WERI-Rb-1 (cell line): Measurements from ENCODE around the gene MAP7D3.

ENCODE experiments used
- DNase-seq: peaks from one replicate; pipeline ENCODE4 v3.0.0-alpha.2; 2020
- H3K27ac ChIP-seq: fragments of 250-450 bp; sonication (Bioruptor Pico); 2 replicates; pipeline ENCODE4 v1.5.1; 2020; ENCODE audit warnings: mild to moderate bottlenecking, moderate library complexity
- H3K27me3 ChIP-seq: fragments of 250-450 bp; sonication (Bioruptor Pico); 2 replicates; pipeline ENCODE4 v1.5.1; 2021; ENCODE audit warnings: mild to moderate bottlenecking, low read depth, moderate library complexity; ENCODE audit not compliant: insufficient read depth, severe bottlenecking
- H3K36me3 ChIP-seq: fragments of 250-450 bp; sonication (Bioruptor Pico); 2 replicates; pipeline ENCODE4 v1.5.1; 2020; ENCODE audit warnings: mild to moderate bottlenecking, moderate library complexity
- H3K4me3 ChIP-seq: 2 replicates; pipeline ENCODE4 v1.5.1; 2011; ENCODE audit warnings: low read depth, mild to moderate bottlenecking, control low read depth, low read length
- H3K9me3 ChIP-seq: fragments of 250-450 bp; sonication (Bioruptor Pico); 2 replicates; pipeline ENCODE4 v1.5.1; 2021; ENCODE audit warnings: mild to moderate bottlenecking, moderate library complexity; ENCODE audit not compliant: severe bottlenecking
- TF ChIP-seq, protein P1 (sequence below): IDR thresholded peaks from 2 replicates; pipeline ENCODE4 v1.5.1; 2011; ENCODE audit warnings: low read depth, mild to moderate bottlenecking, control low read depth, inconsistent platforms, low read length

Gene MAP7D3

GRCh38 chrX:136273986-136274385 is 22.8 kb upstream of the MAP7D3 start:
- H3K36me3 ChIP-seq = no peaks in the 10 kb centered on the region
- H3K9me3 ChIP-seq = no peaks in the 10 kb centered on the region
- TF ChIP-seq, protein P1, sequence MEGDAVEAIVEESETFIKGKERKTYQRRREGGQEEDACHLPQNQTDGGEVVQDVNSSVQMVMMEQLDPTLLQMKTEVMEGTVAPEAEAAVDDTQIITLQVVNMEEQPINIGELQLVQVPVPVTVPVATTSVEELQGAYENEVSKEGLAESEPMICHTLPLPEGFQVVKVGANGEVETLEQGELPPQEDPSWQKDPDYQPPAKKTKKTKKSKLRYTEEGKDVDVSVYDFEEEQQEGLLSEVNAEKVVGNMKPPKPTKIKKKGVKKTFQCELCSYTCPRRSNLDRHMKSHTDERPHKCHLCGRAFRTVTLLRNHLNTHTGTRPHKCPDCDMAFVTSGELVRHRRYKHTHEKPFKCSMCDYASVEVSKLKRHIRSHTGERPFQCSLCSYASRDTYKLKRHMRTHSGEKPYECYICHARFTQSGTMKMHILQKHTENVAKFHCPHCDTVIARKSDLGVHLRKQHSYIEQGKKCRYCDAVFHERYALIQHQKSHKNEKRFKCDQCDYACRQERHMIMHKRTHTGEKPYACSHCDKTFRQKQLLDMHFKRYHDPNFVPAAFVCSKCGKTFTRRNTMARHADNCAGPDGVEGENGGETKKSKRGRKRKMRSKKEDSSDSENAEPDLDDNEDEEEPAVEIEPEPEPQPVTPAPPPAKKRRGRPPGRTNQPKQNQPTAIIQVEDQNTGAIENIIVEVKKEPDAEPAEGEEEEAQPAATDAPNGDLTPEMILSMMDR = no peak
- H3K4me3 ChIP-seq = no peak overlapping the region
- peaks cover 18% of the 10 kb centered on the region for H3K27me3 ChIP-seq
- H3K27ac ChIP-seq = no peak overlapping the region
- no peak for DNase-seq

DNA sequence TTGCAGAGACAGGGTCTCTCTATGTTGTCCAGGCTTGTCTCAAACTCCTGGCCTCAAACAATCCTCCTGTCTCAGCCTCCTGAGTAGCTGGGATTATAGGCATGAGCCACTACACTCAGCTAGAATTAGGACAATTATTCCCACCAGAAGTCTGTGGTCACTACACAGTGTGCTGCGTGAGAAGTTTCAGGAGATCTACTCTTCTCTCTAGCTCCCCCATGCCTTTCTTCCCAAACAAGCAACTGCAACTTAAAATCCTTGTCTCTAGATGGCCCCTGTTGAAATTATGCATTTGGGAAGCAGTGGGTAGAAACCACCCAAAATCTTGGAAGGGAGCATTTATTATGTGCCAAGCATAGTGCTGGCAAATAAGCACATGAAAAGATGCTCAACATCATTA is 21.1 kb upstream of the MAP7D3 start:
- DNase-seq = no peak
- TF ChIP-seq, protein P1 = no peak

DNA sequence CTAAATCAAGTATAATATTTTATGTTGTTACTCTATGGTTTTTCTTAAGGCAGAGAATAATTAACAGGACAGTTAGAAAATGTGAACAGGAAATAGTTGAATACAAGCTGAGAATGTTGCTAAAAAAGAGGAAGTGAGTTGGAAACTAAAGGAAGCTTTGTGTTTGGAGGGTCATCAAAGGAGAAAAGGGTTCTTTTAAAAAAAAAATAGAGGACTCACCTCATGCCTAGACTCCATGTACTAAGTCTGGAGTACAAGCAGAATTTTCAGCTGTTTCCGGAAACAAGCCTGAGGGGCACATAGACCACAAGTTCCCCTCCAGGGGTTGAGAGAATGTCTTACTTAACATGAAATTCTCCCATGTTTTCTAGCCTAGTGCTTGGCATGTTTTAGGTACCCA is 20.1 kb upstream of the MAP7D3 start:
- H3K36me3 ChIP-seq = no peaks in the 10 kb centered on the region
- no peak overlapping the region for H3K27ac ChIP-seq
- peaks cover 13% of the 10 kb centered on the region for H3K27me3 ChIP-seq
- DNase-seq = no peak
- no peaks in the 10 kb centered on the region for H3K9me3 ChIP-seq
- H3K4me3 ChIP-seq = no peak overlapping the region
- TF ChIP-seq, protein P1 = no peak

More for the DNA sequence above, 21.1 kb upstream of the MAP7D3 start:
- Histone ChIP-seq H3K27me3 (peaks cover 13% of the 10 kb centered on the region), H3K4me3 (no peak overlapping the region), H3K36me3 (no peaks in the 10 kb centered on the region), H3K27ac (no peak overlapping the region), H3K9me3 (no peaks in the 10 kb centered on the region)

DNA sequence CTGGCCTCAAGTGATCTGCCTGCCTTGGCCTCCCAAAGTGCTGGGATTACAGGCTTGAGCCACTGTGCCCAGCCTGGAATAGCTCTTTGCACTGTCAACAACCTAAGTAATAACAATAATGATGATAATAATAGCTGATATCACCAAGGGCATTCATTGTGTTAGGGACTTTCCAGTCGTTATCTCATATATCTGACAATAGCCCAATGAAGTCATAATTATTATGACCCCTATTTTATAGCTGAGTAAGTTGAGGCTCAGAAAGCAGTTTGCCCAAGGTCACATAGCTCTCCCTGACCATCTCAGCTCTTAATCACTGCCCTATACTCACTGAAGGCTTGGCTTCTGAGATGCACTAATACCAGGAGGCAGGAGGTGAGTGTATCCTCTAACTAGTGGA is 18.7 kb upstream of the MAP7D3 start:
- Histone ChIP-seq H3K36me3 (no peaks in the 10 kb centered on the region), H3K4me3 (no peak overlapping the region), H3K27ac (no peak overlapping the region), H3K9me3 (no peaks in the 10 kb centered on the region), H3K27me3 (peaks cover 6% of the 10 kb centered on the region)
- TF ChIP-seq, protein P1 = no peak
- DNase-seq = no peak

DNA sequence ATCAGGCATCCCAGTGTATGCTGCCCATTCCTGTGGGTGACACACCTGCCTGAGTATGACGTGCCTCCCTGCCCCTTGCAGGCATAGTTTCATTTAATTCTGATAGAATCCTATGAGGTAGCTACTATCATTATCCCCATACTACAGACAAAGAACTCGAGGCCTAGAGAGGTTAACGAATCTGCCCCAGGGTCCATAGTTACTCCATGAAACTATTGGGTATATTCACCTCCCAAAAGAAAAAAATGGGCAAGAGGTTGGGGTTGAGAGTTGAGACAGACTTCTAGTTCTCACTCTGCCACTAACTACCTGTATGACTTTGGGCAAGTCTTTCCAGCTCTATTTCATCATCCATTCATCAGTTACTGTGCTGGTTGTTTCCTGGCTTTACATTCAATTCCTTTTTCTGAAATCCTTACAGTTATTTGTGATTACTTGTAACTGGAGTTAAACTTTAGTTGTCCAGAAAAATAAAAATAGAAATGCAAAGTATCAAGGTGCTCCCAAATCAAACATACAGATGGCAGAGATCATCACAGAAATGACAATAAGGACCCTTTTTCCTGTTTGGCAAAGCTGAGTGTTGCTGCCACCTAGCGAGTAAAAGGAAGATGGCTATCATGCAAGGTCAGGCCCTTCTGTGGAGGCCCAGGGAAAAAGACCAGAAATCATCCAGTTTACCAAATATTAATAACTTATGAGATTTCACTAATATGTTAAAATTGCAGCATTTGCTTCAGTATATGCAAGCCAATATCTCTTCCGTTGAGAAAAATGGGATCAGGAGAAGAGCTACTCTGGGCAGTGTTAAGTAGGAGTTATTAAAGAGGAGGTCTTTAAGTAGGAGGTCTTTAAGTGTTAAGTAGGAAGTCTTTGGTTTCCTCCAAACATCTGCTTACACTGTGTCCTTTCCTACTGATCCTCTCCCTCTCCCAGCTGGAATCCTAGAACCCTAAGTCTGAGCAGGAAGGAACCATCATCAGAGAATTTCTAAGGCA is 17.1 kb upstream of the MAP7D3 start:
- no peaks in the 10 kb centered on the region for H3K9me3 ChIP-seq

More for the DNA sequence above, 17.1 kb upstream of the MAP7D3 start:
- Histone ChIP-seq H3K4me3 (no peak overlapping the region), H3K27ac (no peak overlapping the region), H3K27me3 (peaks cover 10% of the 10 kb centered on the region), H3K36me3 (no peaks in the 10 kb centered on the region)
- TF ChIP-seq, protein P1 = peak; percentile 75
- DNase-seq = peak; percentile 29
